SK-N-SH (cell line): ENCODE results near the gene NEUROG3.

Experiments
- GABPA ChIP-seq: IDR thresholded peaks from 2 replicates; pipeline ENCODE4 v1.4.0; 2012; ENCODE audit warnings: low read depth, mild to moderate bottlenecking
- JUND ChIP-seq: IDR thresholded peaks from 2 replicates; pipeline ENCODE4 v1.4.0; 2012
- MEF2A ChIP-seq: IDR thresholded peaks from 2 replicates; pipeline ENCODE4 v1.4.0; 2012; ENCODE audit warnings: low read depth, borderline replicate concordance
- MXI1 ChIP-seq: IDR thresholded peaks from 2 replicates; pipeline ENCODE4 v1.6.1; 2012; ENCODE audit warnings: mild to moderate bottlenecking, low read depth, low read length, improper control_type of control experiment
- POLR2AphosphoS5 ChIP-seq: IDR thresholded peaks from 2 replicates; pipeline ENCODE4 v1.6.1; 2012; ENCODE audit warnings: low read depth, low read length
- RCOR1 ChIP-seq: fragments of 150-350 bp; IDR thresholded peaks from 2 replicates; pipeline ENCODE4 v1.6.1; 2017; ENCODE audit warnings: antibody characterized with exemption, low read length
- TF ChIP-seq, protein P1 (sequence below): IDR thresholded peaks from 2 replicates; pipeline ENCODE4 v1.6.1; 2012; ENCODE audit warnings: mild to moderate bottlenecking, low read depth, low read length, moderate library complexity
- TF ChIP-seq, protein P2 (sequence below): fragments of 200-600 bp; sonication (generic); IDR thresholded peaks from 2 replicates; pipeline ENCODE4 v1.6.1; 2017; ENCODE audit warnings: antibody characterized with exemption, mild to moderate bottlenecking, moderate library complexity
- TF ChIP-seq, protein P3 (sequence below): IDR thresholded peaks from 2 replicates; pipeline ENCODE4 v1.4.0; 2012; ENCODE audit warnings: low read depth
- TF ChIP-seq, protein P4 (sequence below): IDR thresholded peaks from 2 replicates; pipeline ENCODE4 v1.4.0; 2012; ENCODE audit warnings: low read depth, borderline replicate concordance
- TF ChIP-seq, protein P5 (sequence below): fragments of 150-350 bp; IDR thresholded peaks from 2 replicates; pipeline ENCODE4 v1.6.1; 2017; ENCODE audit warnings: antibody characterized with exemption, low read length, low read depth, borderline replicate concordance

DNA sequence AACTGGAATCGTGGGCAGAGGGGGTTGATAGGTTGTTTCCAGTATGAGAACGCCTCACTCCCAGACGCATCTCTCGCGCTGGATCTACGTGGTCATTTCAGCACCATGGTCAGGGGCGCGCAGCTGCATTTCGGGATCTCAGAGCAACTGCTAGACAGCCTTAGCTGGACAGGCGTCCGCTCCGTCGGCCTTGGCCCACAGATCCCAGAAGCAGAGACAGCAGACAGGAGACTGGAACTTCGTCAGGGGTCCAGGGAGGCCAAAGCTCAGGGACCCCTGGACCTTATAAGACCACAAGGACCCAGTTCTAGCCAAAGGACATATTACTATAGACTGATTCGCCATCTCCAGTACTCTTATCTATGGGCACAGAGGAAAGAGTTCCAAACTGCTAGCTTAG lies 5.3 kb downstream of the NEUROG3 start:
- TF ChIP-seq, protein P1, sequence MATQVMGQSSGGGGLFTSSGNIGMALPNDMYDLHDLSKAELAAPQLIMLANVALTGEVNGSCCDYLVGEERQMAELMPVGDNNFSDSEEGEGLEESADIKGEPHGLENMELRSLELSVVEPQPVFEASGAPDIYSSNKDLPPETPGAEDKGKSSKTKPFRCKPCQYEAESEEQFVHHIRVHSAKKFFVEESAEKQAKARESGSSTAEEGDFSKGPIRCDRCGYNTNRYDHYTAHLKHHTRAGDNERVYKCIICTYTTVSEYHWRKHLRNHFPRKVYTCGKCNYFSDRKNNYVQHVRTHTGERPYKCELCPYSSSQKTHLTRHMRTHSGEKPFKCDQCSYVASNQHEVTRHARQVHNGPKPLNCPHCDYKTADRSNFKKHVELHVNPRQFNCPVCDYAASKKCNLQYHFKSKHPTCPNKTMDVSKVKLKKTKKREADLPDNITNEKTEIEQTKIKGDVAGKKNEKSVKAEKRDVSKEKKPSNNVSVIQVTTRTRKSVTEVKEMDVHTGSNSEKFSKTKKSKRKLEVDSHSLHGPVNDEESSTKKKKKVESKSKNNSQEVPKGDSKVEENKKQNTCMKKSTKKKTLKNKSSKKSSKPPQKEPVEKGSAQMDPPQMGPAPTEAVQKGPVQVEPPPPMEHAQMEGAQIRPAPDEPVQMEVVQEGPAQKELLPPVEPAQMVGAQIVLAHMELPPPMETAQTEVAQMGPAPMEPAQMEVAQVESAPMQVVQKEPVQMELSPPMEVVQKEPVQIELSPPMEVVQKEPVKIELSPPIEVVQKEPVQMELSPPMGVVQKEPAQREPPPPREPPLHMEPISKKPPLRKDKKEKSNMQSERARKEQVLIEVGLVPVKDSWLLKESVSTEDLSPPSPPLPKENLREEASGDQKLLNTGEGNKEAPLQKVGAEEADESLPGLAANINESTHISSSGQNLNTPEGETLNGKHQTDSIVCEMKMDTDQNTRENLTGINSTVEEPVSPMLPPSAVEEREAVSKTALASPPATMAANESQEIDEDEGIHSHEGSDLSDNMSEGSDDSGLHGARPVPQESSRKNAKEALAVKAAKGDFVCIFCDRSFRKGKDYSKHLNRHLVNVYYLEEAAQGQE: peak; percentile 94
- TF ChIP-seq, protein P2, sequence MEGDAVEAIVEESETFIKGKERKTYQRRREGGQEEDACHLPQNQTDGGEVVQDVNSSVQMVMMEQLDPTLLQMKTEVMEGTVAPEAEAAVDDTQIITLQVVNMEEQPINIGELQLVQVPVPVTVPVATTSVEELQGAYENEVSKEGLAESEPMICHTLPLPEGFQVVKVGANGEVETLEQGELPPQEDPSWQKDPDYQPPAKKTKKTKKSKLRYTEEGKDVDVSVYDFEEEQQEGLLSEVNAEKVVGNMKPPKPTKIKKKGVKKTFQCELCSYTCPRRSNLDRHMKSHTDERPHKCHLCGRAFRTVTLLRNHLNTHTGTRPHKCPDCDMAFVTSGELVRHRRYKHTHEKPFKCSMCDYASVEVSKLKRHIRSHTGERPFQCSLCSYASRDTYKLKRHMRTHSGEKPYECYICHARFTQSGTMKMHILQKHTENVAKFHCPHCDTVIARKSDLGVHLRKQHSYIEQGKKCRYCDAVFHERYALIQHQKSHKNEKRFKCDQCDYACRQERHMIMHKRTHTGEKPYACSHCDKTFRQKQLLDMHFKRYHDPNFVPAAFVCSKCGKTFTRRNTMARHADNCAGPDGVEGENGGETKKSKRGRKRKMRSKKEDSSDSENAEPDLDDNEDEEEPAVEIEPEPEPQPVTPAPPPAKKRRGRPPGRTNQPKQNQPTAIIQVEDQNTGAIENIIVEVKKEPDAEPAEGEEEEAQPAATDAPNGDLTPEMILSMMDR: no peak
- no peak for TF ChIP-seq MEF2A
- TF ChIP-seq, protein P3, sequence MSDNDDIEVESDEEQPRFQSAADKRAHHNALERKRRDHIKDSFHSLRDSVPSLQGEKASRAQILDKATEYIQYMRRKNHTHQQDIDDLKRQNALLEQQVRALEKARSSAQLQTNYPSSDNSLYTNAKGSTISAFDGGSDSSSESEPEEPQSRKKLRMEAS: no peak
- no peak for TF ChIP-seq RCOR1
- TF ChIP-seq, protein P4, sequence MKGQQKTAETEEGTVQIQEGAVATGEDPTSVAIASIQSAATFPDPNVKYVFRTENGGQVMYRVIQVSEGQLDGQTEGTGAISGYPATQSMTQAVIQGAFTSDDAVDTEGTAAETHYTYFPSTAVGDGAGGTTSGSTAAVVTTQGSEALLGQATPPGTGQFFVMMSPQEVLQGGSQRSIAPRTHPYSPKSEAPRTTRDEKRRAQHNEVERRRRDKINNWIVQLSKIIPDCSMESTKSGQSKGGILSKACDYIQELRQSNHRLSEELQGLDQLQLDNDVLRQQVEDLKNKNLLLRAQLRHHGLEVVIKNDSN: no peak
- TF ChIP-seq JUND: no peak
- TF ChIP-seq MXI1: no peak
- TF ChIP-seq POLR2AphosphoS5: no peak
- TF ChIP-seq, protein P5, sequence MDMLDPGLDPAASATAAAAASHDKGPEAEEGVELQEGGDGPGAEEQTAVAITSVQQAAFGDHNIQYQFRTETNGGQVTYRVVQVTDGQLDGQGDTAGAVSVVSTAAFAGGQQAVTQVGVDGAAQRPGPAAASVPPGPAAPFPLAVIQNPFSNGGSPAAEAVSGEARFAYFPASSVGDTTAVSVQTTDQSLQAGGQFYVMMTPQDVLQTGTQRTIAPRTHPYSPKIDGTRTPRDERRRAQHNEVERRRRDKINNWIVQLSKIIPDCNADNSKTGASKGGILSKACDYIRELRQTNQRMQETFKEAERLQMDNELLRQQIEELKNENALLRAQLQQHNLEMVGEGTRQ: no peak
- no peak for TF ChIP-seq GABPA
